IMR-90 (cell line): ENCODE results near the gene ISCU. TPM values are rescaled to one million over a fixed set of nuclear protein-coding genes. Genes with fewer than 3 reads are reported as not detected.

Experiments
- ATAC-seq: fragments of 200-7000 bp; cut with Tn5 transposase; 2 replicates; pipeline ENCODE4 v1.9.1; 2020; ENCODE audit warnings: low read depth, mild to moderate bottlenecking, moderate library complexity
- BruUV-seq: library from RNA; stranded (reverse); fragments of 400-500 nt; replicated peaks from 2 replicates; lab custom pipeline; 2021; lab: Mats Ljungman, UMichigan
- CTCF ChIA-PET: fragments of 300-600 bp; formaldehyde crosslinking; extraction: SDS; loops from one replicate; lab custom pipeline; 2021; ENCODE audit warnings: antibody characterized with exemption; lab: Yijun Ruan, JAX
- POLR2A ChIA-PET: fragments of 300-600 bp; sonication (Branson Sonifier 250); formaldehyde crosslinking; loops from one replicate; lab custom pipeline; 2022; ENCODE audit warnings: antibody characterized with exemption; ENCODE audit not compliant: unreplicated experiment; lab: Charles Lee
- DNase-seq: peaks from one replicate; pipeline ENCODE4 v3.0.0; 2013
- H2AFZ ChIP-seq: replicated peaks from 2 replicates; pipeline ENCODE3; 2013; ENCODE audit warnings: low read length, mild to moderate bottlenecking; ENCODE audit not compliant: poor library complexity
- H2AK5ac ChIP-seq: 2 replicates; pipeline ENCODE4 v1.6.1; 2013; ENCODE audit warnings: low read depth, low read length, inconsistent platforms
- H2AK9ac ChIP-seq: replicated peaks from 2 replicates; pipeline ENCODE3; 2013; ENCODE audit warnings: mild to moderate bottlenecking, low read depth, low read length, moderate library complexity; ENCODE audit not compliant: poor library complexity
- H2BK120ac ChIP-seq: 2 replicates; pipeline ENCODE4 v1.6.1; 2013; ENCODE audit warnings: low read depth, low read length, inconsistent platforms
- H2BK15ac ChIP-seq: 3 replicates; pipeline ENCODE4 v1.6.1; 2013; ENCODE audit warnings: low read depth, low read length, inconsistent platforms
- H2BK20ac ChIP-seq: 2 replicates; pipeline ENCODE4 v1.6.1; 2013; ENCODE audit warnings: low read depth, mild to moderate bottlenecking, inconsistent platforms, low read length, moderate library complexity
- H2BK5ac ChIP-seq: 2 replicates; pipeline ENCODE4 v1.6.1; 2013; ENCODE audit warnings: mild to moderate bottlenecking, low read depth, low read length, inconsistent platforms; ENCODE audit not compliant: poor library complexity, severe bottlenecking
- H3K14ac ChIP-seq: replicated peaks from 2 replicates; pipeline ENCODE4 v1.6.1; 2013; ENCODE audit warnings: low read depth, low read length, inconsistent platforms
- H3K18ac ChIP-seq: 2 replicates; pipeline ENCODE4 v1.6.1; 2013; ENCODE audit warnings: low read depth, low read length, control low read depth
- H3K23ac ChIP-seq: 2 replicates; pipeline ENCODE4 v1.6.1; 2013; ENCODE audit warnings: low read depth, low read length, inconsistent platforms
- H3K27ac ChIP-seq: 2 replicates; pipeline ENCODE4 v1.5.1; 2013; ENCODE audit warnings: mild to moderate bottlenecking, control low read depth, low read length; ENCODE audit not compliant: insufficient read depth
- H3K27me3 ChIP-seq: 2 replicates; pipeline ENCODE4 v1.6.1; 2013; ENCODE audit warnings: low read length; ENCODE audit not compliant: control insufficient read depth, insufficient read depth
- H3K36me3 ChIP-seq: 2 replicates; pipeline ENCODE4 v1.6.1; 2013; ENCODE audit warnings: low read length, mixed read lengths; ENCODE audit not compliant: control insufficient read depth, insufficient read depth
- H3K4ac ChIP-seq: 2 replicates; pipeline ENCODE4 v1.6.1; 2013; ENCODE audit warnings: low read depth, low read length, inconsistent platforms
- H3K4me1 ChIP-seq: 2 replicates; pipeline ENCODE4 v1.6.1; 2013; ENCODE audit warnings: low read length, mixed read lengths; ENCODE audit not compliant: control insufficient read depth, insufficient read depth
- H3K4me2 ChIP-seq: 2 replicates; pipeline ENCODE4 v1.6.1; 2013; ENCODE audit warnings: low read depth, mild to moderate bottlenecking, control low read depth, low read length, moderate library complexity
- H3K4me3 ChIP-seq: 2 replicates; pipeline ENCODE4 v1.5.1; 2013; ENCODE audit warnings: low read depth, mild to moderate bottlenecking, control low read depth, low read length, moderate library complexity; ENCODE audit not compliant: insufficient read depth
- H3K56ac ChIP-seq: 2 replicates; pipeline ENCODE4 v1.6.1; 2013; ENCODE audit warnings: low read length, inconsistent platforms; ENCODE audit not compliant: insufficient read depth; ENCODE audit errors: extremely low read depth
- H3K79me1 ChIP-seq, 2 experiments: 2 replicates each; pipeline ENCODE4 v1.6.1; 2013; ENCODE audit warnings: low read length in 2 of 2, inconsistent platforms in 1 of 2, low read depth in 1 of 2
- H3K9ac ChIP-seq: 2 replicates; pipeline ENCODE4 v1.6.1; 2013; ENCODE audit warnings: low read depth, low read length, control low read depth
- H3K9me1 ChIP-seq: 2 replicates; pipeline ENCODE4 v1.6.1; 2013; ENCODE audit warnings: low read length, inconsistent platforms; ENCODE audit not compliant: insufficient read depth
- H3K9me3 ChIP-seq: 2 replicates; pipeline ENCODE4 v1.6.1; 2013; ENCODE audit warnings: low read length; ENCODE audit not compliant: control insufficient read depth, insufficient read depth
- H4K20me1 ChIP-seq: 2 replicates; pipeline ENCODE4 v1.6.1; 2013; ENCODE audit warnings: low read length, inconsistent platforms; ENCODE audit not compliant: insufficient read depth
- H4K5ac ChIP-seq: 2 replicates; pipeline ENCODE4 v1.6.1; 2013; ENCODE audit warnings: mild to moderate bottlenecking, low read depth, low read length, control low read depth
- H4K8ac ChIP-seq, 2 experiments: 2 replicates each; pipeline ENCODE4 v1.6.1; 2013; ENCODE audit warnings: low read depth in 2 of 2, low read length in 2 of 2, control low read depth in 1 of 2, inconsistent platforms in 1 of 2
- H4K91ac ChIP-seq: 2 replicates; pipeline ENCODE4 v1.6.1; 2013; ENCODE audit warnings: low read depth, low read length, inconsistent platforms; ENCODE audit not compliant: insufficient read depth
- BHLHE40 ChIP-seq: fragments of 150-350 bp; IDR thresholded peaks from 2 replicates; pipeline ENCODE4 v1.6.1; 2016; ENCODE audit warnings: mild to moderate bottlenecking, low read depth, low read length
- CHD1 ChIP-seq: IDR thresholded peaks from 2 replicates; pipeline ENCODE4 v1.6.1; 2012; ENCODE audit warnings: low read depth, low read length, improper control_type of control experiment
- MXI1 ChIP-seq: IDR thresholded peaks from 2 replicates; pipeline ENCODE4 v1.6.1; 2012; ENCODE audit warnings: low read depth, mild to moderate bottlenecking, low read length, moderate library complexity, borderline replicate concordance
- NFE2L2 ChIP-seq: fragments of 150-350 bp; IDR thresholded peaks from 2 replicates; pipeline ENCODE4 v1.6.1; 2016; ENCODE audit warnings: low read depth, mild to moderate bottlenecking, low read length
- RFX5 ChIP-seq: IDR thresholded peaks from 2 replicates; pipeline ENCODE4 v1.8.0; 2012; ENCODE audit warnings: low read depth, mild to moderate bottlenecking, low read length, moderate library complexity
- SMC3 ChIP-seq: fragments of 150-350 bp; IDR thresholded peaks from 2 replicates; pipeline ENCODE4 v1.6.1; 2016; ENCODE audit warnings: low read depth, mild to moderate bottlenecking, antibody characterized with exemption, low read length, moderate library complexity
- WGBS, 2 experiments: methylation state at CpG; one replicate each; pipeline versions ENCODE4 v1.1.5 to v1.1.7; 2013; ENCODE audit warnings: missing lambda C conversion rate in 2 of 2; ENCODE audit not compliant: insufficient read length in 1 of 2; ENCODE audit errors: extremely low coverage in 2 of 2; 5-methylcytosine and 5-hydroxymethylcytosine counted together
- dilution Hi-C: fragments of 300-500 bp; cut with HindIII; formaldehyde crosslinking; loops from one replicate; pipeline ENCODE4 v1.14.3; 2018; ENCODE audit warnings: low sequenced_read_pairs; ENCODE audit not compliant: unreplicated experiment
- in situ Hi-C: fragments of 300-500 bp; cut with MboI; formaldehyde crosslinking; loops from 3 replicates; pipeline ENCODE4 v1.14.3; 2019; ENCODE audit warnings: low sequenced_read_pairs, inconsistent platforms, mixed read lengths
- intact Hi-C: fragments of 100-400 bp; cut with micrococcal nuclease; formaldehyde crosslinking; loops from 2 replicates; pipeline ENCODE4 v1.10.0; 2022
- polyA plus RNA-seq, 3 experiments: library from polyadenylated mRNA; depleted of rRNA; stranded (reverse); fragments of >200 nt; gene quantifications; 2 replicates each; pipeline ENCODE4 v1.2.3, GENCODE V29; 2012; ENCODE audit warnings: low replicate concordance in 1 of 3
- total RNA-seq: library from RNA; depleted of rRNA; stranded (reverse); fragments of >200 nt; gene quantifications from 2 replicates; pipeline ENCODE4 v1.2.3, GENCODE V29; 2012

The ISCU gene
- total and polyA plus RNA-seq, 2 of the 4 experiments (the other 2 are of a cell fraction), result 52.7 to 87.2 TPM

- H3K27me3 ChIP-seq, result no peaks in the 10 kb centered on the region
- no peak overlapping the region for H3K14ac ChIP-seq
- no peak overlapping the region for H3K4me2 ChIP-seq
- H3K9me1 ChIP-seq, result peaks cover 6% of the 10 kb centered on the region; the same call in 1 of the 2 replicates
- peak overlapping the region; percentile 2; the same call in 1 of the 2 replicates for H3K4ac ChIP-seq
- ChIA-PET POLR2A (no interaction called here), CTCF (interaction anchor here (0.6 kb wide), 1 partner anchor 40 kb away, joined by 8 read pairs; no protein-coding TSS in a partner anchor)
- H3K18ac ChIP-seq, result no peak overlapping the region
- no peak overlapping the region for H2AFZ ChIP-seq
- H2BK120ac ChIP-seq, result peak overlapping the region; percentile 5; the same call in 1 of the 2 replicates
- peaks cover 15% of the 10 kb centered on the region for H3K4me1 ChIP-seq
- dilution Hi-C loops, result no loop called here
- H3K9me3 ChIP-seq, result peaks cover 3% of the 10 kb centered on the region; the same call in 1 of the 2 replicates
- H2BK5ac ChIP-seq, result no peak overlapping the region
- WGBS, 2 experiments, result 20% methylated on average over 1 of the region's 9 CpGs; no CpG with 5 or more reads in 1 of the 2 experiments
- H3K9ac ChIP-seq, result no peak overlapping the region
- H2BK15ac ChIP-seq, result no peak overlapping the region
- DNase-seq, result no peak
- no peak overlapping the region for H3K27ac ChIP-seq
- in situ Hi-C loops, result no loop called here
- H3K4me3 ChIP-seq, result no peak overlapping the region
- peak overlapping the region; percentile 5; the same call in 1 of the 2 replicates for H2AK5ac ChIP-seq
- H3K79me1 ChIP-seq, result peaks cover 0 to 5% of the 10 kb centered on the region in 2 experiments; a peak in 1 of 4 replicates
- H3K56ac ChIP-seq, result no peak overlapping the region
- no peak for TF ChIP-seq MXI1
- no peak for TF ChIP-seq CHD1
- TF ChIP-seq RFX5, result no peak
- no peak for TF ChIP-seq NFE2L2
- TF ChIP-seq SMC3, result no peak
- no peak for TF ChIP-seq BHLHE40
- H2BK20ac ChIP-seq, result no peak overlapping the region
- H3K23ac ChIP-seq, result no peak overlapping the region
- H4K20me1 ChIP-seq, result no peaks in the 10 kb centered on the region
- no peaks in the 10 kb centered on the region for H3K36me3 ChIP-seq
- no peak overlapping the region for H4K91ac ChIP-seq
- ATAC-seq, result no peak
- no peak overlapping the region for H4K8ac ChIP-seq
- intact Hi-C loops, result no loop called here
- H2AK9ac ChIP-seq, result no peak overlapping the region
- BruUV-seq, result no TSS peak
- no peak overlapping the region for H4K5ac ChIP-seq
Measured at GRCh38 chr12:108613548-108613947, 51.2 kb downstream of the ISCU start.
